HEK293 (cell line): ENCODE data around the gene BTD.
"Not testable (repeated sequence)": the region's sequence is repeated elsewhere in the genome, so short reads cannot be mapped to it uniquely, and the experiment has no call there.

Experiments
- CTCF ChIA-PET: fragments of 350-600 bp; formaldehyde crosslinking; extraction: SDS; loops from one replicate; lab custom pipeline; 2021; ENCODE audit warnings: antibody characterized with exemption; lab: Yijun Ruan, JAX
- POLR2A ChIA-PET: fragments of 300-600 bp; formaldehyde crosslinking; extraction: SDS; loops from one replicate; lab custom pipeline; 2020; ENCODE audit warnings: antibody characterized with exemption, inconsistent platforms; lab: Yijun Ruan, JAX
- H3K27ac ChIP-seq: fragments of 200-500 bp; sonication (Bioruptor generic); 2 replicates; pipeline ENCODE4 v1.5.1; 2014; ENCODE audit warnings: low read depth, low read length, control low read depth, inconsistent platforms; ENCODE audit errors: extremely low read depth
- H3K36me3 ChIP-seq, 2 experiments: fragments of 200-500 bp in 1 of 2; sonication (Bioruptor generic) in 1 of 2; 1 replicate in 1 of 2; 2 replicates in 1 of 2; pipeline ENCODE4 v1.5.1; 2014 to 2017; ENCODE audit warnings: inconsistent platforms in 2 of 2, low read length in 2 of 2; ENCODE audit not compliant: control insufficient read depth in 2 of 2, insufficient read depth in 1 of 2
- H3K4me1 ChIP-seq: fragments of 200-500 bp; sonication (Bioruptor generic); 2 replicates; pipeline ENCODE4 v1.5.1; 2014; ENCODE audit warnings: mild to moderate bottlenecking, low read length, inconsistent platforms; ENCODE audit not compliant: control insufficient read depth, insufficient read depth
- H3K4me3 ChIP-seq: 2 replicates; pipeline ENCODE4 v1.5.1; 2011; ENCODE audit warnings: low read depth, mild to moderate bottlenecking, control low read depth, low read length, moderate library complexity
- H3K9me3 ChIP-seq: fragments of 200-500 bp; sonication (Bioruptor generic); 2 replicates; pipeline ENCODE4 v1.5.1; 2014; ENCODE audit warnings: low read depth, low read length, inconsistent platforms; ENCODE audit not compliant: control insufficient read depth, insufficient read depth
- SETDB1 ChIP-seq: IDR thresholded peaks from one replicate; pipeline ENCODE4 v1.6.1; 2017; ENCODE audit warnings: mild to moderate bottlenecking, low read length, moderate library complexity, mixed read lengths; ENCODE audit not compliant: insufficient read length
- ZNF239 ChIP-seq: fragments of 450-650 bp; formaldehyde crosslinking; IDR thresholded peaks from 2 replicates; pipeline ENCODE4 v1.5.1; 2016; ENCODE audit warnings: missing biosample characterization, missing genetic modification characterization
- ZNF426 ChIP-seq: fragments of 450-650 bp; formaldehyde crosslinking; IDR thresholded peaks from 2 replicates; pipeline ENCODE4 v1.5.1; 2017; ENCODE audit warnings: missing biosample characterization, missing genetic modification characterization, mild to moderate bottlenecking, inconsistent platforms, moderate library complexity
- ZNF544 ChIP-seq: fragments of 450-650 bp; formaldehyde crosslinking; IDR thresholded peaks from 2 replicates; pipeline ENCODE4 v1.5.0; 2017; ENCODE audit warnings: missing biosample characterization, missing genetic modification characterization
- ZNF600 ChIP-seq: fragments of 450-650 bp; formaldehyde crosslinking; IDR thresholded peaks from 2 replicates; pipeline ENCODE4 v1.5.1; 2016; ENCODE audit warnings: missing biosample characterization, missing genetic modification characterization
- ZNF660 ChIP-seq: fragments of 450-650 bp; IDR thresholded peaks from 2 replicates; pipeline ENCODE4 v1.5.1; 2018; ENCODE audit warnings: missing biosample characterization, mild to moderate bottlenecking, missing genetic modification characterization
- ZSCAN16 ChIP-seq: fragments of 450-650 bp; formaldehyde crosslinking; IDR thresholded peaks from 2 replicates; pipeline ENCODE4 v1.5.1; 2016; ENCODE audit warnings: missing biosample characterization, missing genetic modification characterization
- ZXDB ChIP-seq: fragments of 450-650 bp; formaldehyde crosslinking; IDR thresholded peaks from 2 replicates; pipeline ENCODE4 v1.5.1; 2016; ENCODE audit warnings: missing biosample characterization, missing genetic modification characterization
- TF ChIP-seq, protein P1 (sequence below): fragments of 450-650 bp; formaldehyde crosslinking; optimal IDR thresholded peaks from 2 replicates; pipeline ENCODE3; 2016; ENCODE audit warnings: missing biosample characterization, mild to moderate bottlenecking, missing genetic modification characterization
- TF ChIP-seq, protein P2 (sequence below): fragments of 450-650 bp; formaldehyde crosslinking; IDR thresholded peaks from 2 replicates; pipeline ENCODE4 v1.5.1; 2017; ENCODE audit warnings: missing biosample characterization, missing genetic modification characterization
- TF ChIP-seq, protein P3 (sequence below): fragments of 450-650 bp; formaldehyde crosslinking; IDR thresholded peaks from 2 replicates; pipeline ENCODE4 v1.5.1; 2016; ENCODE audit warnings: missing biosample characterization, missing genetic modification characterization
- TF ChIP-seq, protein P4 (sequence below): fragments of 450-650 bp; IDR thresholded peaks from 2 replicates; pipeline ENCODE4 v1.5.1; 2018; ENCODE audit warnings: missing biosample characterization, missing genetic modification characterization

The BTD gene

DNA sequence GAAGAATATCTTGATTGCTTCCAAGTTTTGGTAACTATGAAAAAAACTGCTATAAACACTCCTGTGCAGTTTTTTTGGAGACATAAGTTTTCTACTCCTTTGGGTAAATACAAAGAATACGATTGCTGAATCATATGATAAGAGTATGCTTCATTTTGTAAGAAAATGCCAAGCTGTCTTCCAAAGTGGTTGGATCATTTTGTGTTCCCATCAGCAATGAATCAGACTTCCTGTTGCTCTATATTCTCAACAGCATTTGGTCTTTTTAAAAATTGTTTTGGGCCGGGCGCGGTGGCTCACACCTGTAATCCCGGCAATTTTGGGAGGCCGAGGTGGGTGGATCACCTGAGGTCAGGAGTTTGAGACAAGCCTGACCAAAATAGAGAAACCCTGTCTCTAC is 14.5 kb downstream of the BTD start:
- no peaks in the 10 kb centered on the region for H3K36me3 ChIP-seq
- TF ChIP-seq ZNF239 (no peak), ZXDB (tag by site-specific recombination) (no peak)
- TF ChIP-seq, protein P1, sequence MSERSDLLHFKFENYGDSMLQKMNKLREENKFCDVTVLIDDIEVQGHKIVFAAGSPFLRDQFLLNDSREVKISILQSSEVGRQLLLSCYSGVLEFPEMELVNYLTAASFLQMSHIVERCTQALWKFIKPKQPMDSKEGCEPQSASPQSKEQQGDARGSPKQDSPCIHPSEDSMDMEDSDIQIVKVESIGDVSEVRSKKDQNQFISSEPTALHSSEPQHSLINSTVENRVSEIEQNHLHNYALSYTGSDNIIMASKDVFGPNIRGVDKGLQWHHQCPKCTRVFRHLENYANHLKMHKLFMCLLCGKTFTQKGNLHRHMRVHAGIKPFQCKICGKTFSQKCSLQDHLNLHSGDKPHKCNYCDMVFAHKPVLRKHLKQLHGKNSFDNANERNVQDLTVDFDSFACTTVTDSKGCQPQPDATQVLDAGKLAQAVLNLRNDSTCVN (tag by site-specific recombination) = no peak
- ChIA-PET POLR2A (no interaction called here), CTCF (no interaction called here)
- H3K27ac ChIP-seq = no peak overlapping the region
- no peaks in the 10 kb centered on the region for H3K9me3 ChIP-seq
- no peaks in the 10 kb centered on the region for H3K4me1 ChIP-seq
- no peak overlapping the region for H3K4me3 ChIP-seq

DNA sequence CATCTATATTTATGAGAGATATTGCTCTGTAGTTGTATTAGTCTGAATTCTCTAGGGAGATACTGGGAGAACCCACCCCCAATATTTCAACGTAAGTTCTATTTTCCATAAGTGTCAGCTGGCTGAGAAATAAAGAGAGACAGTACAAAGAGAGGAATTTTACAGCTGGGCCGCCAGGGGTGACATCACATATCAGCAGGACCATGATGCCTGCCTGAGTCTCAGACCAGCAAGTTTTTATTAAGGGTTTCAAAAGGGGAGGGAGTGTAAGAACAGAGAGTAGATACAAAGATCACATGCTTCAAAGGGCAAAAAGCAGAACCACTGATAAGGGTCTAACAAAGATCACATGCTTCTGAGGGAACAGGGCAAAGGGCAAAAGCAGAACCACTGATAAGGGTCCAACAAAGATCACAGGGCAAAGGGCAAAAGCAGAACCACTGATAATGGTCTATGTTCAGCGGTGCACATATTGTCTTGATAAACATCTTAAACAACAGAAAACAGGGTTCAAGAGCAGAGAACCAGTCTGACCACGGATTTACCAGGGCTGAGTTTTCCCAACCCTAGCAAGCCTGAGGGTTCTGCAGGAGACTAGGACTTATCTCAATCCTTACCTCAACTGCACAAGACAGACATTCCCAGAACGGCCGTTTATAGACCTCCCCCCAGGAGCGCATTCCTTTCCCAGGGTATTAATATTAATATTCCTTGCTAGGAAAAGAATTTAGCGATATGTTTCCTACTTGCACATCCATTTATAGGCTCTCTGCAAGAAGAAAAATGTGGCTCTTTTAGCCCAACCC is 18.3 kb downstream of the BTD start:
- H3K4me1 ChIP-seq, H3K4me3 ChIP-seq, H3K36me3 ChIP-seq, H3K27ac ChIP-seq, H3K9me3 ChIP-seq: not testable (repeated sequence)
- peak; percentile 47 for TF ChIP-seq SETDB1
- TF ChIP-seq, all 188 proteins: peak for 1; not testable (repeated sequence) for 187
- CTCF ChIA-PET, POLR2A ChIA-PET: not testable (repeated sequence)

DNA sequence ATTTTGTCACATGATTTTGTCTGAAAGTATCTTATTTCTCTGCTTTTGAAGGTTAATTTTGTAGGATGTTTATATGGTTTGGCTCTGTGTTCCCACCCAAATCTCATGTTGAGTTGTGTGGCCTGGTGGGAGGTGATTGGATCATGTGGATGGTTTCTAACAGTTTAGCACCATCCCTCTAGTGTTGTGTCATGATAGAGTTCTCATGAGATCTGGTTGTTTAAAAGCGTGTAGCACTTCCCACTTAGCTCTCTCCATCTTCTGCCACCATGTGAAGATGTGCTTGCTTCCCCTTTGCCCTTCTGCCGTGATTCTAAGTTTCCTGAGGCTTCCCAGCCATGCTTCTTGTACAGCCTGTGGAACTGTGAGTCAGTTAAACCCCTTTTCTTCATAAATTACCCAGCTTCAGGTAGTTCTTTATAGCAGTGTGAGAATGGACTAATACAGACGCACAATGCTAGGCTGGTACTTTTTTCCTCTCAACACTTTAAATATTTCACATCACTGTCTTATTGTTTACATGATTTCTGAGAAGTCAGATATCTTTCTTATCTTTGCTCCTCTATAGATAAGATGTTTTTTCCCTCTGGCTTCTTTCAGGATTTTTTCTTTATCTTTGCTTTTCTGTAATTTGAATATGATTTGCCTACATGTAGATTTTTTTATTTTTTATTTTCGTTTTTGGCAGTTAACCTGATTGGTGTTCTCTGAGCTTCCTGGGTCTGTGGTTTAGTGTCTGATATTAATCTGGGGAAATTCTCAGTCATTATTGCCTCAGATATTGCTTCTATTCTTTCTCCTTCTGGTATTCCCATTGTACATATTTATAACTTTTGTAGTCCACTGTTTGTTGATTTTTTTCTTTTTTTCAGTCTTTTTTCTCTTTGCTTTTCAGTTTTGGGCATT is 22.2 kb downstream of the BTD start:
- H3K27ac ChIP-seq = no peak overlapping the region
- no peaks in the 10 kb centered on the region for H3K36me3 ChIP-seq
- no peaks in the 10 kb centered on the region for H3K9me3 ChIP-seq
- no peak overlapping the region for H3K4me3 ChIP-seq
- no peak for TF ChIP-seq ZNF660 (tag by site-specific recombination)
- TF ChIP-seq, protein P2, sequence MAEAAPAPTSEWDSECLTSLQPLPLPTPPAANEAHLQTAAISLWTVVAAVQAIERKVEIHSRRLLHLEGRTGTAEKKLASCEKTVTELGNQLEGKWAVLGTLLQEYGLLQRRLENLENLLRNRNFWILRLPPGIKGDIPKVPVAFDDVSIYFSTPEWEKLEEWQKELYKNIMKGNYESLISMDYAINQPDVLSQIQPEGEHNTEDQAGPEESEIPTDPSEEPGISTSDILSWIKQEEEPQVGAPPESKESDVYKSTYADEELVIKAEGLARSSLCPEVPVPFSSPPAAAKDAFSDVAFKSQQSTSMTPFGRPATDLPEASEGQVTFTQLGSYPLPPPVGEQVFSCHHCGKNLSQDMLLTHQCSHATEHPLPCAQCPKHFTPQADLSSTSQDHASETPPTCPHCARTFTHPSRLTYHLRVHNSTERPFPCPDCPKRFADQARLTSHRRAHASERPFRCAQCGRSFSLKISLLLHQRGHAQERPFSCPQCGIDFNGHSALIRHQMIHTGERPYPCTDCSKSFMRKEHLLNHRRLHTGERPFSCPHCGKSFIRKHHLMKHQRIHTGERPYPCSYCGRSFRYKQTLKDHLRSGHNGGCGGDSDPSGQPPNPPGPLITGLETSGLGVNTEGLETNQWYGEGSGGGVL = no peak
- no peak for TF ChIP-seq ZNF426
- no peak for TF ChIP-seq ZSCAN16 (tag by site-specific recombination)
- TF ChIP-seq, protein P3, sequence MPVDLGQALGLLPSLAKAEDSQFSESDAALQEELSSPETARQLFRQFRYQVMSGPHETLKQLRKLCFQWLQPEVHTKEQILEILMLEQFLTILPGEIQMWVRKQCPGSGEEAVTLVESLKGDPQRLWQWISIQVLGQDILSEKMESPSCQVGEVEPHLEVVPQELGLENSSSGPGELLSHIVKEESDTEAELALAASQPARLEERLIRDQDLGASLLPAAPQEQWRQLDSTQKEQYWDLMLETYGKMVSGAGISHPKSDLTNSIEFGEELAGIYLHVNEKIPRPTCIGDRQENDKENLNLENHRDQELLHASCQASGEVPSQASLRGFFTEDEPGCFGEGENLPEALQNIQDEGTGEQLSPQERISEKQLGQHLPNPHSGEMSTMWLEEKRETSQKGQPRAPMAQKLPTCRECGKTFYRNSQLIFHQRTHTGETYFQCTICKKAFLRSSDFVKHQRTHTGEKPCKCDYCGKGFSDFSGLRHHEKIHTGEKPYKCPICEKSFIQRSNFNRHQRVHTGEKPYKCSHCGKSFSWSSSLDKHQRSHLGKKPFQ (tag by site-specific recombination) = no peak
- TF ChIP-seq ZNF544 (tag by site-specific recombination) = no peak
- TF ChIP-seq ZNF600 = no peak
- TF ChIP-seq, protein P4, sequence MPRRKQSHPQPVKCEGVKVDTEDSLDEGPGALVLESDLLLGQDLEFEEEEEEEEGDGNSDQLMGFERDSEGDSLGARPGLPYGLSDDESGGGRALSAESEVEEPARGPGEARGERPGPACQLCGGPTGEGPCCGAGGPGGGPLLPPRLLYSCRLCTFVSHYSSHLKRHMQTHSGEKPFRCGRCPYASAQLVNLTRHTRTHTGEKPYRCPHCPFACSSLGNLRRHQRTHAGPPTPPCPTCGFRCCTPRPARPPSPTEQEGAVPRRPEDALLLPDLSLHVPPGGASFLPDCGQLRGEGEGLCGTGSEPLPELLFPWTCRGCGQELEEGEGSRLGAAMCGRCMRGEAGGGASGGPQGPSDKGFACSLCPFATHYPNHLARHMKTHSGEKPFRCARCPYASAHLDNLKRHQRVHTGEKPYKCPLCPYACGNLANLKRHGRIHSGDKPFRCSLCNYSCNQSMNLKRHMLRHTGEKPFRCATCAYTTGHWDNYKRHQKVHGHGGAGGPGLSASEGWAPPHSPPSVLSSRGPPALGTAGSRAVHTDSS = no peak
- H3K4me1 ChIP-seq = no peaks in the 10 kb centered on the region
- ChIA-PET CTCF (interaction anchor here (0.7 kb wide), 5 partner anchors 25 to 363 kb away, joined by 3 to 4 read pairs (median 3); no protein-coding TSS in a partner anchor), POLR2A (no interaction called here)
